Stimulated activated CD4-positive, alpha-beta T cell treated with anti-CD3 and anti-CD28 coated beads, Interleukin-1b, Interleukin-23, amount 100 ng/mL, for 1 hour (primary cell): Measurements from ENCODE around the gene IL17REL.
A peak's percentile ranks its signal among the peaks of the same experiment; 100 is the strongest.

Experiments used
- DNase-seq, 2 donors: peaks; one replicate each; pipeline ENCODE4 v3.0.0-alpha.2; 2020; ENCODE audit warnings: low read depth in 2 of 2

IL17REL gene

DNA sequence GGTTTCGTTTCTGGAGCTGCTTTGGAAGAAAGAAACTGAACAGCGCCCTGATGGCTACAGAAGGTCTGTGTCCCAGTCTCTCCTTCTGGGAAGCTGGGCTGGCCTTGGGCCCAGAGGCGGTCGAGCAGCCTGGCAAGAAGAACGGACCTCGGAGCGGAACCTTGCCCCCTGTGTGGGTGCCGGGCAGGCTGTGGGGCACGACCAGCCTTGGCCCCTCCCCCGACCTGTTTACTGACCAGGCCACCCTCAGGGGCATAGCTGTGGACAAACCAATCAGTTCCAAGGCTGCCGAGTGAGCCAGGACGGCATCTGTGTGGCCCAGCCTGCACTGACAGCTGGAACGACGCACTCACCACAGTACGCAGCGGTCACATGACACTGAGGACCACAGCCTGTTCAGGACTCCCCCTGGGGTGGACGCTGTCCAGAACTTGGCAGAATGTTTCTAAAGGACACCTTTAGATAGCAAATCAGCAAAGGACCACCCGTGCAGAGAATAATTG is 44.8 kb downstream of the IL17REL start:
- no peak for DNase-seq

DNA sequence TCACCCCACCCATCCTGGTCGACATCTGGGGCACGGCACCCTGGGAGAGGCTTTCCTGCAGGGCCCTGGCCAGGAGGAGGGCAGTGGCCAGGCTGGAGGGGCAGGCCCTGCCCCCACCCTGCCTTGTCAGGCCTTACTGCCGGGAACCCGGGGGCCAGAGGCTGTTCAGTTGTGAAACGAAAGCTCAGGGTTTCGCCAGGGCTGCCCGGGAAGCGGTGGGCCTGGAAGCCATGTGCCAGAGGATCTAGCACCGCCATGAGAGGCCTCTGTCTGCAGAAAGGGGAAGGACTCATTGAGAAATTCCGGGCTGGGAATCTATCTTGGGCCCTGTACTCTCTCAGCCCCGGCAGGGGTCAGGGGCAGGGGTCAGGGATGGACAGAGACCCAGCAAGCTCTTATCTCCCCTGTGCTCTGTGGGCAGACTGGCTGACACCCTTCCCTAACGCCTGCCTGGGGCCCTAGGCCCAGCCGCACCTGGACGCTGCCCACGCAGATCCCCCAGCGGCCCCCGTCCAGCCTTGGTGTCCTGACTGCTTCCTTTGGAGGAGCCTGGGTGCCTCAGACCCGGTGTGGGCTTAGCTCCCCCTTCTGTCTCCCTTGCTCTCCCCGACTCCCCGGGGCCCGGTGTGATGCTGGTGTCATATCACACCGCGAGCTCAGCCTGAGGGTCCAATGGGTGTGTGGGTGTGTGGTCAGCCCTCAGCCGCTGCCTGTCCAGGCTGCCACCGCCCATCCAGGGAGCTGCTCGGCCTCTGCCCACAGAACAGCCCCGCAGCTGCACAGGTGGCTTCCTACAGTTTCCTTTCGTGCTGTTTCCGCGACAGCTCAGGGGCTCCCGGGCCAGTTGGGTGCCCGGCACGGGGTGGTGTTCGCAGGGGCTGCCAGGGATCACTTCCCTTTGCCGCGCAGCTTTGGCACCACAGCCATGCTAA is 45.5 kb downstream of the IL17REL start:
- DNase-seq = no peak

DNA sequence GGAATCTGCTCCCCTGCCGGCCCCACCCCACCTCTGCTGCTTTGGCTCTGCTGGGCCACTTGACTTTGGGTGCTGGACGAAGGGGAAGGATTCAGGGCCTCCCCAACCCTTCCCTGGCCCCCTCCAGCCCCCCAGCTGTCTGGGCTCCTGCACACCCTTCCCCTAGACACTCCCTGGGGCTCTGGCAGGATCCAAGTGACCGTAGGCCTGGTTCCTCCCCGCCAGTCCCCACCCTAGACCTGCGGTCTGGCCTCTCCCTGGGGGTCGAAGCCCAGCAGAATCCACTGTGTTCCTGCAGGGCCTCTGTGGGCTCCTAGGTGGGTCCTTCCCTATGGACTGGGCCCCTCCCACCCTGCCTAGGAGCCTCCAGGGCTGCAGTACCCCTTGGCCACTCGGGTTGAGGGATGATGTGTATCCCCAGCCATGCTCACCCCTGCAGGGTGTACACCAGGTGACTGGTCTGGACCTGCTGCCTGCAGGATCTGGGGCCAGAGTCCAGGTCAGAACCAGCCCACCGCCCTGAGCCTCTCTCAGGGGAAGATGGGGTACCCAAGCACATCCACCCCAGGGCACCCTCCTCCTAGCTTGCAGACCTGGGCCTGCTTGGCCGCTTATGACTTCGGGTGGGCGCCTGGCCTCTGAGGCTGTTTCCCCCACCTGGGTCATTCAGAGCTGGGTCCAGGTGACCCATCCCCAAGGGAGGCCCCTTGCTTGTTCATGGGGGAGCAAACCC is 46.4 kb downstream of the IL17REL start:
- no peak for DNase-seq

DNA sequence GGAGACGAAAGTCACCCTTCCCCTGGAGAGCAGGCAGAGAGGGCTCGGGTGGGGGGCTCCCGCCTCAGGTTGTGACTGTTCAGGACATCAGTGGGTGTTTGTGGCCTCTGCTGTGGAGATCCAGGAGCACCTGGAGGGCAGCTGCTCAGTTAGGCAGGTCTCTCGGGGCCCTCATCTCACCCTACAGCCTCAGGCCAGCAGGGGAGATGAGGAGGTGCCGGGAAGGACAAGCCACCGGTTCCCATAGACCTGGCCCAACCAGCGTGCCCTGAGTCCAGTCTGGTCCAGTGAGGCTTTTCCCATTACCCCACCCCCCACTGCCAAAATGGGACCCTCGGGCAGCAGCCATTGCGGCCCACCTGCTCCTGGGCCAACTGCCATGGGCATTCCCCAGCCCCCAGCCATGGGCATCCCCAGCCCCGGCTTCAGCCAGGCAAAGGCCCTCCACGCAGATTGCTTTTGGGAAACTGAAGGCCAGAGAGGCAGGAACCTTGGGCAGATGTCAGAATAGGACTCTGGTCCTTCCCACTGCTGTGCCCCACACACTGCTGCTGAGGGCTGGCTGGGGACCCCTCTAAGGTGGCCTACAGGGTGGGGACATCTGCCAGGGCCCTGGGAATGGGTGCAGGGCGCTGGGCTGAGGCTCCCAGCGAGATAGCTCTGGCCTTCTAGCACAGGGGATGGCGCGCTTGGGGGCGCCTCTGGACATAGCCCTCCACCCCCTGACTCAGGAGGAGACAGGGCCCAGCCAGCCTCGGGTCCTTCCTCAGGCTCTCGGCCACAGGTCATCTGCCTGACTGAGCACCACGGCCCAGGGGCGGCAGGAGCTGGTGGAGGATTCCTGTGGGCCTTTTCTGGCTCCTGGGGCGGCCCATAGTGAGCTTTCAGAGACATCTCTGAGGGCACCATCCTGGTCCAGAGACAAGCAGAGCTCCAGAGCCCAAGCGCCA is 47.2 kb downstream of the IL17REL start:
- DNase-seq = no peak

DNA sequence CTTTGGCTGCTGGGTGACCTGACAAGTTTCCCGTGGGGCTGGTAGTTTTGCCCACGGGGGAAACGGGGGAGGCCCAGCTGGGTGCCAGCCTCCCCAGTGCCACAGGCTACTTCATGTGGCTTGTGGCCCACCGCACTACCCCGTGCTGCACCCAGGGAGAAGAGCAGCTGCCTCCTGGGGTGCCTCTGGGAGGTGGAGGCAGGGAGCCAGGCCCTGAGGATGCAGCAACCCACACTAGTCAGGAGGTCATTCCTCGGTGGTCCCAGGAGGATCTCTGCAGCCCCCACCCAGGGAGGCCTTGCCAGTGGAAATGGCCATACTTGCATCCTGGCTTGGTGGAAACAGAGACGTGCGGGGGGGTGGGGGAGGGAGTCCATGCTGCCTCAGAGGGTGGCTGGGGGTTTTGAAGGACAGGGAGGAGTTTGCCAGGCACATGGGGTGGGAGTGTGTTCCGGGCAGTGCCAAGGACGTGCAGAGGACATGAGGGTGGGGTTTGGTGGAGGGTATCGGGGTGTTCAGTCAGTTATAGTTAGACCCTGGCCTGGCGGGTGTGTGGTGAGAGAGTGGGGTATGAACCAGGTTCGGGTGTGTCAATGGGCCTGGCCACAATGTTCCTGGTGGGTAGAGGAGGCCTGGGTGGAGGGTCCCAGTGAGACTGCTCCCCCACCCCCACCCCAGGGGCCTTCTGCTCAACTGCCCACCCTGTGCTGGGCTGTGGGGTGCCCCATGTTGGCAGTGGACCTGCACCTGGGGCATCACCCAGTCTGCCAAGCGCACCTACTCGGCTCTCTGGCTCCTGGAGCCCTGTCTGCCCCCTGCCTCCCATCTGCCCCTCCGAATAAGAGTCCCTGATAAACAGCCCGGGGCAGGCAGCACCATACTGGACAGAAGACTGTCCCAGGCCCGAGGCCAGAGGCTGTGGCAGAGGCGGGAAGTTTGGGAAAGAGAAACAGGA is 48.2 kb downstream of the IL17REL start:
- DNase-seq = no peak

DNA sequence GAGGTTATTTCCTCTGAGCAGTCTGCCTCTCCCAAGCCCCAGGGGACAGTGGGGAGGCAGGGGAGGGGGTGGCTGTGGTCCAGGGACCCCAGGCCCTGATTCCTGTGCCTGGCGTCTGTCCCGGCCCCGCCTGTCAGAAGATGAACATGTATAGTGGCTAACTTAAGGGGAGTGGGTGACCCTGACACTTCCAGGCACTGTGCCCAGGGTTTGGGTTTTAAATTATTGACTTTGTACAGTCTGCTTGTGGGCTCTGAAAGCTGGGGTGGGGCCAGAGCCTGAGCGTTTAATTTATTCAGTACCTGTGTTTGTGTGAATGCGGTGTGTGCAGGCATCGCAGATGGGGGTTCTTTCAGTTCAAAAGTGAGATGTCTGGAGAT is 48.9 kb downstream of the IL17REL start:
- DNase-seq = no peak

DNA sequence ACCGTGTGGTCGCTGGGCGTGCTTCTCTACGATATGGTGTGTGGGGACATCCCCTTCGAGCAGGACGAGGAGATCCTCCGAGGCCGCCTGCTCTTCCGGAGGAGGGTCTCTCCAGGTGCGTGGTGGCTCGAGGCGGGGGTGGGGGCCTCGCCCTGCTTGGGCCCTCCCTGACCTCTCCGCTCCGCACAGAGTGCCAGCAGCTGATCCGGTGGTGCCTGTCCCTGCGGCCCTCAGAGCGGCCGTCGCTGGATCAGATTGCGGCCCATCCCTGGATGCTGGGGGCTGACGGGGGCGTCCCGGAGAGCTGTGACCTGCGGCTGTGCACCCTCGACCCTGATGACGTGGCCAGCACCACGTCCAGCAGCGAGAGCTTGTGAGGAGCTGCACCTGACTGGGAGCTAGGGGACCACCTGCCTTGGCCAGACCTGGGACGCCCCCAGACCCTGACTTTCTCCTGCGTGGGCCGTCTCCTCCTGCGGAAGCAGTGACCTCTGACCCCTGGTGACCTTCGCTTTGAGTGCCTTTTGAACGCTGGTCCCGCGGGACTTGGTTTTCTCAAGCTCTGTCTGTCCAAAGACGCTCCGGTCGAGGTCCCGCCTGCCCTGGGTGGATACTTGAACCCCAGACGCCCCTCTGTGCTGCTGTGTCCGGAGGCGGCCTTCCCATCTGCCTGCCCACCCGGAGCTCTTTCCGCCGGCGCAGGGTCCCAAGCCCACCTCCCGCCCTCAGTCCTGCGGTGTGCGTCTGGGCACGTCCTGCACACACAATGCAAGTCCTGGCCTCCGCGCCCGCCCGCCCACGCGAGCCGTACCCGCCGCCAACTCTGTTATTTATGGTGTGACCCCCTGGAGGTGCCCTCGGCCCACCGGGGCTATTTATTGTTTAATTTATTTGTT is 49.6 kb downstream of the IL17REL start:
- DNase-seq = no peak

DNA sequence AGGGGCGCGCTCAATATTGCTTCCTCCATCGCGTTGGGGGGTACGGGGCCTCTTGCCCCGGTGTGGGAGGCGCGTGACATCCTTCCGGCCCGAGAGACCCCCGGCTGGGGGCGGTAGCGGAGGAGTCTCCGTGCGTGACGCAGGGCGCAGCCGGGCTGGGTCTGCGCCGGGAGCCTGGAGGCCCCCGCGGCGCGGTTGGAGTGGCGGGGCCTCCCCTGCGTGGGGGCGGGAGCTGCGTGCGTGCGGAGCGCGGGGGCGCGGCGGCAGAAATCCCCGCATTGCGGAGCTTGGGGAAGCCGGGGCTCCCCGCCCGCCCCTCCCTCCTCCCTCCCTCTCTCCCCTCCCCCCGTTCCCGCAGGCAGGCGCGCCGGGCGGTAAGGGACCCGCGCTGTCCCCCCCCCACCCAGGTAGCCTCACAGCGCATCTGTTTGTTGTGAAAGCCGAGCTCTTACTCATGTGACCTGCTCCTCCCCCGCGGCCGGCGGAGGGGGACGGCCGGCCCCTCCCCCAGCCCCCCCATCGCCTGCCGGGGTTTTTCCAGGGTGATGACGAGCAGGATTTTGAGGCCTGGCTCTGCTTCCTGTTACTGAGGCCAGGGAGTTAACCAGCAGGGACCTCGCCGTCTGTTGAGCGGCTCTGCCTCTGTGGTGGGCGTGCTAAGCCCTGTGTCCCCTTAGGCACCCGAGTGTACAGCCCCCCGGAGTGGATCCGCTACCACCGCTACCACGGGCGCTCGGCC is 50.4 kb downstream of the IL17REL start:
- DNase-seq = peak; percentile 64 to 91

DNA sequence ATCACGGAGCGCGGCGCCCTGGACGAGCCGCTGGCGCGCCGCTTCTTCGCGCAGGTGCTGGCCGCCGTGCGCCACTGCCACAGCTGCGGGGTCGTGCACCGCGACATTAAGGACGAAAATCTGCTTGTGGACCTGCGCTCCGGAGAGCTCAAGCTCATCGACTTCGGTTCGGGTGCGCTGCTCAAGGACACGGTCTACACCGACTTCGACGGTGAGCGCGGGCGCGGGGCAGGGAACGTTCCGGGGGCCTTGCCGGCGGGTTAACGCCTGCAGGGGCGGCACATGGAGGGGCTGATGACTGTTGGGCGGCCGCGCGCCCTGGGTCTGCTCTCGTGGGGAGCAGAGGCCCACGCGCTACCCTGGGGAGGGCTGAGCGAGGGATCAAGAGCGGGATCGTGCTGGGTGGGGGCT is 51.0 kb downstream of the IL17REL start:
- no peak for DNase-seq

DNA sequence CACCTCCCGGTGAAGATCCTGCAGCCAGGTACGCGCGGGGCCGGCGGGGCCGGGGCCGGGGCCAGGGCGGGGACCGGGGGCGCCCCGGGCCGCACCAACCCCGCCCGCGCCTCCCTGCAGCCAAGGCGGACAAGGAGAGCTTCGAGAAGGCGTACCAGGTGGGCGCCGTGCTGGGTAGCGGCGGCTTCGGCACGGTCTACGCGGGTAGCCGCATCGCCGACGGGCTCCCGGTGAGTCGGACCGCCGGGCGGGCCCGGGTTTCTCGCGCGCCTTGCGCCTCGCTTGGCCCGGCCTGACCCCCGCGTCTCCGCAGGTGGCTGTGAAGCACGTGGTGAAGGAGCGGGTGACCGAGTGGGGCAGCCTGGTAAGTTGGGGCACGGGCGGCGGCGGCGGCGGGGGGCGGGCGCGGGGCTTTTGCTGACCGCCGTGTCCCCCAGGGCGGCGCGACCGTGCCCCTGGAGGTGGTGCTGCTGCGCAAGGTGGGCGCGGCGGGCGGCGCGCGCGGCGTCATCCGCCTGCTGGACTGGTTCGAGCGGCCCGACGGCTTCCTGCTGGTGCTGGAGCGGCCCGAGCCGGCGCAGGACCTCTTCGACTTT is 51.5 kb downstream of the IL17REL start:
- no peak for DNase-seq

DNA sequence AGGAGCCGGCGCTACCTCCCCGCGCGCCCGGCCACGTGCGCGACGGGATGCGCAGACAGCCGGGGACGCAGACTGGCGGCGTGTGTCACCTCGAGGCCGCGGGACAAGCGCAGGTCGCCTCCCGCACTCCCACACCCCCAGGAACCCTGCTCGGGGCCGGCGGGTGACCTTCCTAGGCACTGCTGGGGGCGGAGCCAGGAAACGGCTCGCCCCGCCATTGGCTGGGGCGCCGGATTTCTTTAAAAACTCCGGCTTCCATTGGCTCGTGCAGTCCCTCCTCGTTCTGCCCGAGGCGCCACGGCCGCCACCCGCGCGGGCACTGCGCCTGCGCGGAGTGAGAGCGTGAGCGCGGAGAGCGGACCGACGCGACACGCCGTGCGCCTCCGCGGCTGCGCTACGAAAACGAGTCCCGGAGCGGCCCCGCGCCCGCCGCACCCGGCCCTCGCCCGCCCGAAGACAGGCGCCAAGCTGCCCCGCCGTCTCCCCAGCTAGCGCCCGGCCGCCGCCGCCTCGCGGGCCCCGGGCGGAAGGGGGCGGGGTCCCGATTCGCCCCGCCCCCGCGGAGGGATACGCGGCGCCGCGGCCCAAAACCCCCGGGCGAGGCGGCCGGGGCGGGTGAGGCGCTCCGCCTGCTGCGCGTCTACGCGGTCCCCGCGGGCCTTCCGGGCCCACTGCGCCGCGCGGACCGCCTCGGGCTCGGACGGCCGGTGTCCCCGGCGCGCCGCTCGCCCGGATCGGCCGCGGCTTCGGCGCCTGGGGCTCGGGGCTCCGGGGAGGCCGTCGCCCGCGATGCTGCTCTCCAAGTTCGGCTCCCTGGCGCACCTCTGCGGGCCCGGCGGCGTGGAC is 52.2 kb downstream of the IL17REL start, which contains the start of gene PIM3:
Gene PIM3, plus strand, starts transcription at position 614 of the 846 bp plus-strand sequence. Its CDS starts 176 bp downstream, at position 790.
- peak; percentile 79 to 89 for DNase-seq

DNA sequence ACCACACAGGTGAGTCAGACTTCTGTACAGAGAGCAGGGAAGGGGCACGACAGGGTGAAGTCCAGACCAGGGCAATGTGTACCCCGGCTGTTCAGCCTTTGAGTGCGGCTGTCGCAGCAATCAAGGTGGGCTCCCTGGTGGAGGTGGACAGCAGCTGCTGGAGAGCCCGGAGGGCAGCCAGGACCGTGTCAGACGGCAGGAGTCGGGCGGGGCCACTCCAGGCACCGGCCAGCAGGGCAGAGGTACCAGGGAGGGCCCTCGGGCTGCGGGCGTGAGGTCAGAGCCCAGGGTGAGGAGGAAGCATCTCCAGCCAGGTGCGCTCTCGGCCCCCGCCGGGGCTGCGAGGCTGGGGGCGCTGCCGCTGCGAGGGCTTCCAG is 52.8 kb downstream of the IL17REL start:
- DNase-seq = no peak

DNA sequence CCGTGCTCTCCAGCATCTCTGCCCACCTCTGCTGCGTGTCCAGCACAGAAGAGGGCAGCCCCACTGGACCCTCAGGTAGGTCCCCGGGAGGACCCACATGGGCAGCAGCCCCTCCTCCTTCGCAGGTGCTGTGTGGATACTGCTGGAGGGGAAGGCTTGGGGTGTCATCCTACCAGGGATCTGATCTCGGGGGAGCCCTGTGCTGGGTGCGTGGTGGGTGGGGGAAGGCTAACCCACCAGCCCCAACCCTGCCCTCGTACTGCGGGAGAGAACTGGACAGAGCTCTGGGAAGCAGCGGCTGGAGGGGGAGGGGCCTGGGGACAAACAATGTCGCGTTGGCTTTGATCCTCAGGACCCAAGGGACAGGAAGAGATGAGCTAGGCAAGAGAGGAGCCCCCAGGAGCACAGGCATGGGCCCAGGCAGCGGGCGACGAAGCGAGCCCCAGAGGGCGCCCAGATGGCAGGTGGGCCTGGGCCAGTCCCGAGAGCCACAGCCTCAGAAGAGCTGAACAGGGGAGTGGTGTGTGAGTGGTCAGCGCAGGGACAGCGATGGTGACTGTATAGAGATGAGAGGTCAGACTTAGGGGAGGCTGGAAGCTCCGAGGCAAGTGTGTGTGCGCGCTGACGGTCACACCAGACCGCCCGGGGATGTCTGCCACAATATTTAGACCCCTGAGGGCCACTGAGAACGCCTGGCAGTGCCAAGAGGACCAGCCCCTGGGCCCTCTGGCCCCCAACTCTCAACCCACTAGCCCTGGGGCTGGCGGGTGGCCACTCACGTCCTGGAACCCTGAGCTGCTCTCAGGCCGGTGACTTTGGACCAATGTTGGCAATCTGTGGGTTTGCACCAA is 53.4 kb downstream of the IL17REL start:
- DNase-seq = no peak

DNA sequence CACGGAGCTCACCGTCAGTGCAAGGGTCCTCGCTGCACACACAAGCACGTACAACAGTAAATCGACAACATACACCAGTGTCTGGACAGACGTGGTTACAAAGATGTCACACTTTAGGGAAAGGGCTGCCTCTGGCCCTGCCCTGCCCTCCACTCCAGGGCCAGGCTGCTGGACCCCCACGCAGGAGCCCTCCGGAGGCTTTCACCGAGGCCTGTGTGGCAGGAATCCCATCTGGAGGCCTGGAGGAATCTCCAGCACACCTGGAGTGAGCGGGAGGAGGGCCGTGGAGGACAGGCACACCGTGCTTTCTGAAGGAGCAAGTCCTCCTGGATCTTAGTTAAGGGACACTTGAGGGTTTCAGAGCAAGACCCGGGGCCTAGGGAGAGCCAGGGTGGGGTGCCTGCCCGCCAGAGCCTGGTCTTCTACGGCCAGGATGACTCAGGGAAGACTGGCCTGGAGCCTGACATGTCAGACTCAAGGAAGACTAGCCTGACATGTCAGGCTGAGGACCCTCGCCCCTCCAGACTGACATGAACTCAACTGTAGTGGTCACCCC is 54.1 kb downstream of the IL17REL start:
- no peak for DNase-seq

DNA sequence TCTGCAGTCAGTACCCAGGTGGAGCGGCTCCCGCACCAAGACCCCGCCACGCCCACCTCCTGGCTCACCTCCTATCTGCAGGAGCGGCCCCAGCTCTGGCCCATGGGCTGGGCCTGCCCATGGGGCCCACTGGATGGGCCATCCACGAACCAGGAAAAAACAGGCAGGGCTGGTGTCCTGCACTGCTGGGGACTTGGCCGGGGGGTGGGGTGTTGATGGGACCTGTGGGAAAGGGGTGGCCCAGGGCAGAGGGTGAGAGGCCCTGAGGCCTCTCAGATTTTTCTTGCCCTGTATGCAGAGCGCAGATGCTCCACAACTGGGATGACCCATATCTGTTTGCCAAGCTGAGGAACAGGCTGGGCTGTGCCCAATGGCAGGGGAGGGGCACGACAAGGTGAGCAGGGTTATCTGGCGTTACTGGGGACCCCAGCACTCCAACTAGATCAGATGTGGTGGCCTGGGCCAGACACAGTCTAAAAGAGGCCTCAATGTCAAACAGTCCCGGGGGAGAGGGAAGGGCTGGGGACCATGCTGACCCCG is 54.7 kb downstream of the IL17REL start:
- no peak for DNase-seq
